ENCODE data around the gene HYOU1.
A peak's percentile ranks its signal among the peaks of the same experiment; 100 is the strongest.
"Not testable (repeated sequence)": the region's sequence is repeated elsewhere in the genome, so short reads cannot be mapped to it uniquely, and the experiment has no call there.

Gene HYOU1

GRCh38 chr11:119057000-119057769 is at the start of gene HYOU1:
HYOU1 (minus strand) TSS chr11:119057205; CDS start chr11:119056160, 1,045 bp downstream.
- TF ChIP-seq JUND (IDR thresholded peaks at IDR 0.05; ENCODE audit: low read depth): no peak; the same call in 1 of the 2 replicates
- in situ Hi-C loops (cut with HindIII; ENCODE audit: low pct_unique_long_range_greater_than_20kb, low sequenced_read_pairs): no loop called here
- DNase-seq (ENCODE audit: low read depth in 1 of 2, low spot score in 1 of 2): peak; percentile 99

GRCh38 chr11:119103793-119104192 is 46.8 kb upstream of the HYOU1 start:
- DNase-seq (ENCODE audit: low read depth in 1 of 2, low spot score in 1 of 2): peak in 1 of 2 experiments; percentile 75
- in situ Hi-C loops (cut with HindIII; ENCODE audit: low pct_unique_long_range_greater_than_20kb, low sequenced_read_pairs): no loop called here
- TF ChIP-seq JUND (IDR thresholded peaks at IDR 0.05; ENCODE audit: low read depth): no peak

- in situ Hi-C loops (cut with HindIII; ENCODE audit: low pct_unique_long_range_greater_than_20kb, low sequenced_read_pairs): not testable (repeated sequence)
- DNase-seq (ENCODE audit: low read depth in 1 of 2, low spot score in 1 of 2): peak in 1 of 2 experiments; percentile 56
These were observed 46.2 kb upstream of the HYOU1 start for GRCh38 chr11:119103161-119103664.

GRCh38 chr11:119101759-119102423 is 44.9 kb upstream of the HYOU1 start, which contains the start of gene DPAGT1:
DPAGT1 (minus strand) TSS chr11:119101853; CDS start chr11:119101655, 198 bp downstream.
- DNase-seq (ENCODE audit: low read depth in 1 of 2, low spot score in 1 of 2): peak; percentile 76 to 100
- in situ Hi-C loops (cut with HindIII; ENCODE audit: low pct_unique_long_range_greater_than_20kb, low sequenced_read_pairs): no loop called here
- TF ChIP-seq JUND (IDR thresholded peaks at IDR 0.05; ENCODE audit: low read depth): no peak

- in situ Hi-C loops (cut with HindIII; ENCODE audit: low pct_unique_long_range_greater_than_20kb, low sequenced_read_pairs): no loop called here
- no peak for TF ChIP-seq JUND (IDR thresholded peaks at IDR 0.05; ENCODE audit: low read depth)
- DNase-seq (ENCODE audit: low read depth in 1 of 2, low spot score in 1 of 2): no peak
These were observed 44.2 kb upstream of the HYOU1 start for GRCh38 chr11:119100994-119101758.

- peak in 1 of 2 experiments; percentile 82 for DNase-seq (ENCODE audit: low read depth in 1 of 2, low spot score in 1 of 2)
- TF ChIP-seq JUND (IDR thresholded peaks at IDR 0.05; ENCODE audit: low read depth): no peak
- in situ Hi-C loops (cut with HindIII; ENCODE audit: low pct_unique_long_range_greater_than_20kb, low sequenced_read_pairs): no loop called here
These were observed 43.4 kb upstream of the HYOU1 start for GRCh38 chr11:119100246-119100970.

- DNase-seq (ENCODE audit: low read depth in 1 of 2, low spot score in 1 of 2): no peak
- TF ChIP-seq JUND (IDR thresholded peaks at IDR 0.05; ENCODE audit: low read depth): no peak
- in situ Hi-C loops (cut with HindIII; ENCODE audit: low pct_unique_long_range_greater_than_20kb, low sequenced_read_pairs): no loop called here
These were observed 42.7 kb upstream of the HYOU1 start for GRCh38 chr11:119099711-119100110.

GRCh38 chr11:119095066-119095880 is 38.3 kb upstream of the HYOU1 start:
- peak; percentile 98 to 100 for DNase-seq (ENCODE audit: low read depth in 1 of 2, low spot score in 1 of 2)
- in situ Hi-C loops (cut with HindIII; ENCODE audit: low pct_unique_long_range_greater_than_20kb, low sequenced_read_pairs): no loop called here
- no peak for TF ChIP-seq JUND (IDR thresholded peaks at IDR 0.05; ENCODE audit: low read depth)

- no peak for TF ChIP-seq JUND (IDR thresholded peaks at IDR 0.05; ENCODE audit: low read depth)
- DNase-seq (ENCODE audit: low read depth in 1 of 2, low spot score in 1 of 2): peak; percentile 67 to 88
- in situ Hi-C loops (cut with HindIII; ENCODE audit: low pct_unique_long_range_greater_than_20kb, low sequenced_read_pairs): no loop called here
These were observed 37.7 kb upstream of the HYOU1 start for GRCh38 chr11:119094816-119095065.

GRCh38 chr11:119093942-119094815 is 37.2 kb upstream of the HYOU1 start:
- in situ Hi-C loops (cut with HindIII; ENCODE audit: low pct_unique_long_range_greater_than_20kb, low sequenced_read_pairs): no loop called here
- no peak for TF ChIP-seq JUND (IDR thresholded peaks at IDR 0.05; ENCODE audit: low read depth)
- peak in 1 of 2 experiments; percentile 57 for DNase-seq (ENCODE audit: low read depth in 1 of 2, low spot score in 1 of 2)
